GM21619 (cell line): ENCODE data around the gene ATRIP.
"Not testable (repeated sequence)": the region's sequence is repeated elsewhere in the genome, so short reads cannot be mapped to it uniquely, and the experiment has no call there.

Source experiments
- ATAC-seq: cut with Tn5 transposase; IDR thresholded peaks from one replicate; pipeline ENCODE4 v1.9.1; 2021; ENCODE audit not compliant: unreplicated experiment

ATRIP gene

DNA sequence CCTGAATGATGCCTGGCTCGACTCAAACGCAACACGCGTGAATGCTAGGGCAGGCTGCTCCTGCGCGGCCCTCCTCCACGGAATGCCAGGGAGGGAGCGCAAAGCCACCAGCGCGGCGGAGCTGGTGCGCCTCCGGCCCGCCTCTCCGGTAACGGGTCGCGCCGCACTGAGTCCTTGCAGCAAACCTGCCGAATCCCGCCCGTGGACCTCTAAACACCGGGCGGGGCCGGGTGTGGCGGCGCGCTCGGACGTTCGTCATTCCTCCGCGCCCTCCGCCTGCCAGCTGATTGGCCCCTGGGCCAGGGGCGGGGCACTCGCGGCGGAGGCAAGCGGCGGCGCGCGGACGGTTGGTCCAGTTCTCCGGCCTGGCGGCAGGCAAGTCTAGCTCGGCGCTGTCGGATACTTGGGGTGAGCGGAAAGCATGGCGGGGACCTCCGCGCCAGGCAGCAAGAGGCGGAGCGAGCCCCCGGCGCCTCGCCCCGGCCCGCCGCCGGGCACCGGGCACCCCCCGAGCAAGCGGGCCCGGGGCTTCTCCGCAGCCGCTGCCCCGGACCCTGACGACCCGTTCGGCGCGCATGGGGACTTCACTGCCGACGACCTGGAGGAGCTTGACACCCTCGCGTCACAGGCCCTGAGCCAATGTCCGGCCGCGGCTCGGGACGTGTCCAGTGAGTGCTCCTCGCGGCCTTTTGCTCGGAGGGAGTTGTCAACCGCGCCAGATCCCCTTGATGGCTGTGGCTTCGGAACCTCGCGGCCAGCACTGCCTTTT lies at the start of gene ATRIP:
Gene ATRIP, plus strand, starts transcription at position 313 of the 769 bp plus-strand sequence. Its CDS starts 109 bp downstream, at position 422.
- ATAC-seq: peak; percentile 77

DNA sequence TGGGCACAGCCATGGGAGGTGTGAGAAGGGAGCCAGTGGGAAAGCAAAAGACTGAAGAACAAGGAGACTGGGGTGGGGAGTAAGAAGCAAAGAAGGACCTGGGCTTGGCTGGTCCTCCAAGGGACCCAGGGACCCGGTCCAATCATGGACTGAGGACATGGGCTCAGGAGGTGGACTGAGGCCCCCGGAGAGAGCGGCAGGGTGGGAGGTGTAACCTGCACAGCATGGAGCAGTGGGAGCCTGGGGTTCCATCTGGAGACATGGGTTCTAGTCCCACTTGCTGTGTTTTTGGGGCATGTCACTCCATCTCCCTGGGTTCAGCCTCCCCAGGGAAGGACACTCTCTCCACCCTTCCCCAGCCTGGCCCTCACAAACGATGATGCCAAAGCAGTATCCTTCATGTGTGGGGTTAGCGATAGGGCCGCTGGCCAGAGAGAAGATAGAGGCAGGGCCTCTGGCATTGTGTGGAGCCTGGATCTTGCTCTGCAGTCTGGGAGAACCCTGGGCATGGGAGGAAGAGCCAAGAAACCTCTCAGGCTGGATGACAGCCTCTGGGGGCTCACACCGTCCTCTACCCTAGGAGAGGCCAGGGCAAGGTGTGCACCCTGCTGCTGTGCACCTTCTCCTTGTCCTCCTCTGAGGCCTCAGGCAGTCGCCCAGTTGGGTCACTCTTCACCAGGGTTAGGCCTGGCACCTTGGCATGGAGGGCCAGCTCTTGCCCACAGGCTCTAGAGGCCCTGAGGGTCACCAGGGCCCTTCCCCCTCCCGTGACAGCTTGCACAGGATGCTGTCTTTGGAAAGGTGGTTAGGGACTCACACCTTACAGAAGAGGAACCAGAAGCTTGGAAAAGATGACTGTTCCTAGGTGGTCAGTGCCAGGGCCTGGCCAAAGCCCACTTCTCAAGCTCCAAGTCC lies 48.5 kb upstream of the ATRIP start:
- ATAC-seq: no peak

GRCh38 chr3:48398701-48399386 lies 47.7 kb upstream of the ATRIP start:
- ATAC-seq: no peak

DNA sequence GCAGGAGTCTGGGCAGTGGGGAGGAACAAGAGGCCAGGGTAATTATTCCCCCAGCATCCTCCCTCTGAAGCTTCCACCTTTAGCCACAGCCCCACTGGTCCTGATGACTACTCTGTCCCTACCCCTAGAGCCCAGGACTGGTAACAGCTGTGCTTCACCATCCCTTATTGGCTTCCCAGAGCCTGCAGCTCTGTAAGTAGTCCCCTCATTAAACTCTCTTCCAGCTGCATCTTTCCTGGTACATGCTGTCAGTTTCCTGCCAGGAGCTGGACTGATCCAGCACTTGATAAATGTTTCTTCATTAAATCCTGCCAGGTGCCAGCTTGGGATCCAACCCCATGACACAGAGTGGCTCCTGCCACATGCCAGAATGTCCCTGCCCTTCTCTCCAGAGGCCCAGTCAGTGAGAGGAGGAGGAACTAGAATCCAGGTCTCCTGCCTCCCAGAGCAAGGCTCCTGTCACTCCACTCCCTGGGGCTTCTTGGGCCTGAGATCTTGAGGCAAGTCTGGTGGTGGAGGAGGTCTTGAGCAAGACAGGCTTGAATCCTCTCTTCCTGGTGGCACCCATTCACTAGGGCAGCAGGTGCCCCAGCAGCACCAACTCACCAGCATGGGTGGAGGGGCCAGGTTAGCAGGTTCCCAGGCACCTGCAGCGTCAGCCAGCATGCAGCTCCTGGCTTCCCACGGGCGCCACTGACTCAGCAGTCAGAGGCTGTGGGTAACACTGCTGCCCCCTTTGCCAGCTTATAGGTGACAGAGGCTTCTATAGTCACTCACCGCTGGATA lies 47.0 kb upstream of the ATRIP start:
- ATAC-seq: no peak

DNA sequence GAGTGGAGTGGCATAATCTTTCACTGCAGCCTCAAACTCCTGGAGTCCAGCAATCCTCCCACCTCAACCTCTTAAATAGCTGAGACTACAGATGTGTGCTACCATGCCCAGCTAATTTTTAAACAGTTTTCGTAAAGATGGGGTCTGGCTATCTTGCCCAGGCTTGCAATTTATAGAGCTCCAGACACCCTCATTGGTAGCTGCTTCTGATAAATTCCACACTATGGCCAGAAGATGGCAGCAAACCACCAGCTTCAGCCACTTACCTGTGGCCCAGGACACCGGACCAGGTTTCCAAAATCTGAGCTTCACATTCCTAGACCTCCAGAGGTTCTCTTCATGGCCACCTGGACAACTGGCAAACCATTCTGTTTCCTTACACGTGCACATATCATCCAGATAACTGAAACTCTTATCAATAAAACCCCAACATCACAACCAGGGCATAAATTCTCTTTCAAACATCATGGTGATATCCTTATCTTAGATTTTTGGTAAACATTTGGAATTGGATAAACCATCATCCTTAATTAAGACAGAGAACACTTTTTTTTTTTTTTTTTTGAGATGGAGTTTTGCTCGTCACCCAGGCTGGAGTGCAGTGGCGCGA lies 45.6 kb upstream of the ATRIP start:
- no peak for ATAC-seq

DNA sequence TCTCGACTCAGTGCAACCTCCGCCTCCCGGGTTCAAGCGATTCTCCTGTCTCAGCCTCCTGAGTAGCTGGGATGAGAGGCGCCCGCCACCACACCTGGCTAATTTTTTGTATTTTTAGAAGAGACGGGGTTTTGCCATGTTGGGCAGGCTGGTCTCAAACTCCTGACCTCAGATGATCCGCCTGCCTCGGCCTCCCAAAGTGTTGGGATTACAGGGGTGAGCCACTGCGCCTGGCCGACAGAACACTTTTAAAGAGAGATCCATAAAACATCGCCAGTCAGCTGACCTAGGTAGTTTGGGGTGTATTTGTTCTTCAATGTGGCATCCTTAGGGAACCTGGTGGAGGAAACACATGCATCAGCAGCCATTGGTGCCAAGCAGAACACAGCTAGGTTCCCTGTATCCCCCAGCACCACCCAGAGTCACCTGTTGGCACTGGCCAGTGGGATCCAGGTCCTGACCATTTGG lies 45.1 kb upstream of the ATRIP start:
- not testable (repeated sequence) for ATAC-seq

DNA sequence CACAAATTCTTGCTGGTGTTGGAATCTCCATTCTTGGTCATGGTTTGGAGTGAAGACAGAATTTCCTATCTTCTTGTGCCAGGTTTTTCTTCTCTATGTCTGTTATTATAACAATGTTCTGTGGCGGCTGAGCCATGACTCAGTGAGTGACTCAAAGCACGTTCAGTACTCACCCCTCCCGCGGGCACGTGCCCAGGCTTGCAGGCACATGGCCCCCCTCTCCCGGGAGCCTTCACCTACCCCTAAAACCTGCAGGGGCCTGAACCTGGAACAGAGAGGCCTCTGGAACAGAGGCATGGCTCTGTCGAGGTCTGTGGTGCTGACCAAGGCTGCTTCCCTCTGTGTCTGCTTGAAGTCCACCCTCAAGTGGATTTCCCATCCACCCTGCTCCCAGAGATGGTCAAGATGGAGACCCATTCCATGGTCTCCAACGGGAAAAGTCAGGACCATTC lies 44.2 kb upstream of the ATRIP start:
- ATAC-seq: no peak

GRCh38 chr3:48402907-48403306 lies 43.6 kb upstream of the ATRIP start:
- no peak for ATAC-seq

GRCh38 chr3:48403533-48404439 lies 42.8 kb upstream of the ATRIP start:
- no peak for ATAC-seq

GRCh38 chr3:48404440-48405342 lies 41.8 kb upstream of the ATRIP start:
- ATAC-seq: no peak

GRCh38 chr3:48405343-48405881 lies 41.1 kb upstream of the ATRIP start:
- ATAC-seq: no peak

GRCh38 chr3:48405971-48406370 lies 40.6 kb upstream of the ATRIP start:
- no peak for ATAC-seq

DNA sequence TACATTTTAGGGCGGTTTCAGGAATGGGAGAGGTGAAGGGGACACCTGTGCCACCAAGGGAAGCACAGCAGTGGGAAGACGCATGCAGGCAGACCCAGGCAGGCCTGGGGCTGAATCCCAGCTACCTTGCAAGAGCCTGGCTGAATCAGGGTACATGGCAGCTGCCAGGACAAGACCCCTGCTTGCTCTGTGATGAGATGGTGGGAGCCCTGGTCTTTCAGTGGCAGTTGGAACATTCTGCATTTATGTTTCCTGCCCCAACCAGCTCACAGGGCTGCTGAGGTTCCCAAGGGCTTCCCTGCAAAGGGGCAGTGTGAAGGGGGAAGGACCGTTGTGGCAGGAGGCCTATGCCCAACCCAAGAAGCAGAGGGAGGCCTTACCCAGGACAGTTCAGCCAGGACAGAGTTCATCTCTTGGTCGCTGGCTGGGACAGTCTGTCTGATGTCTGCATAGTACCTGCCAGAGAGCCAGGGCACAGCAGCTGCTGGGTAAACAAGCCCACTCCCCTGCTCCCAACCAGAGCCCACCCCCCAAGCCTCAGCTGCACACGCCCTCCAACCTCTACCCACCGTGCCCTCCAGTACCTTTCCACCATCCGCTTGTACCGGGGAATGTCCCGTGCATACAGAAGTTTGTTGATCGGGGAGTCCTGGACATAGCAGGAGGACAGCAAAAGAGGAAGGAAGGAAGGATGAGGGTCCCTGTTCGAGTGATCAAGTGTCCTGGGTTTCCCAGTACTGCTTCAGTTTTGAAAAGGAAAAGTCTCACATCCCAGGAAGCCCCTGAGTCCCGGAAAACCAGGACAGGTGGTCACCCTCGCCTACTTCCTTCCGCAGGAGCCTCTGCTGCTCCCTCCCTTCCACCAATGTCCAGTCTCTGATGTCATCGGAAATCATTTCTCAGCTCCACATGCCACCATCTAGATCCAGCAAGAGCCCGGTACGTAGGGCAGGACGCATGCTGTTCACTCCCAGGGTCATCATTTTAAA lies 39.8 kb upstream of the ATRIP start:
- no peak for ATAC-seq

DNA sequence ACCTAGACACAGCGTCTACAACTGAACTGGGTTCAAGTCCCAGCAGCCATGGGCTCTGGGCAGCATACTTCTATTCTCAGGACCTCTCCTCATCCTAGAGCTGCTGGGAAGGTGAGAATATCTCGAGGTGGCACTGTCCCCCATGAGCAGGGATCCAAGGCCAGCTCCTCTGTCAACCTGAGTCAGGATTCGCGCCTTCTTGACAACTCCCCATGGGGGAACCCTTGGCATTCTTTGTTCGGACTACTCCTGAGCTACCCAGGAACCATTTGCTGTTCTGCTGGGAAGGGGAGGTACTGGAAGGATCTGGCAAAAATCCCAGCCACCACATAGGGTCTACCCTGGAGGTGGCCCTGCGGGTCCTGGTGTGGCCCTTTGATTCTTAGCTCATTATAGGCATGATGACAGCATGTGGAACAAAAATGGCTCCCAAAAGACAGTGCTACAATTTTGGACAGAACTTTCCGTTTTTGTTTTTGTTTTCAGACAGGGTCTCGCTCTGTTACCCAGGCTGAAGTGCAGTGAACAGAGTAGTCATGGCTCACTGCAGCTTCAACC lies 38.9 kb upstream of the ATRIP start:
- no peak for ATAC-seq

GRCh38 chr3:48408823-48409281 lies 37.7 kb upstream of the ATRIP start:
- no peak for ATAC-seq
